Suppressor macrophage treated with lipopolysaccharide for 4 hours (primary cell): ENCODE measurements around the gene RAB28.

ENCODE experiments used
- DNase-seq: peaks from one replicate; pipeline ENCODE4 v3.0.0-alpha.2; 2020

The RAB28 gene

DNA sequence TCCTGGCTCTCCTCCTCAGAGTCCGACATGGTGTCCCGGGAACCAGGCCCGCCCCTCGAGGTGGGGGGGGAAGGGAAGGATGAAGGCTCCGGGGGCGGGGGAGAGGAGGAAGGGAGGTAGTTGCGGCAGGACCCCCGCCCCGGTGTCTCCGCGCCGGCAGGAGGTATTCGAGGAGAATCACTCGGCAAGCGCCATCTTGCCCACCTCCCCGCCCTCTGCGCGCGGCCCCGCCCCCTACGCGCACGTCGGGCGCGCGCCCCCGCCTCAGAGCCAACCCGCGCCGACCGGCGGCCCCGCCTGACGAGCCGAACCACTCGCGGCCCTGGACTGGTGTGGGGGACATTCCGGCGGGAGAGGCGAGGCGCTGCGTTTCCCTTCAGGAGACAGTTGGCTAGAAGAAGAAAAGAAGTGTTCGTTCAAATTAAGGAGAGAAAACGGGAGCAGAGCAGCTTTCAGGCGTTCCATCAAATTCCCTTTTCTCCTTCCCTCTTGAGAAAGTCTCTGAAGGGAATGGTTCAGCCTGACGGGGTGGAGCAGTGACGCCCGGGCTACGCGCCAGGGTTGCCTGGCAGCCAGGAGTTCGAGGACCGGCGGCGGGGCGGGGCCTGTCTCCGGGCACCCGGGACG, at the start of gene RAB28:
Gene RAB28, minus strand, starts transcription at position 219 of the 627 bp plus-strand sequence.
- DNase-seq: peak; percentile 97

DNA sequence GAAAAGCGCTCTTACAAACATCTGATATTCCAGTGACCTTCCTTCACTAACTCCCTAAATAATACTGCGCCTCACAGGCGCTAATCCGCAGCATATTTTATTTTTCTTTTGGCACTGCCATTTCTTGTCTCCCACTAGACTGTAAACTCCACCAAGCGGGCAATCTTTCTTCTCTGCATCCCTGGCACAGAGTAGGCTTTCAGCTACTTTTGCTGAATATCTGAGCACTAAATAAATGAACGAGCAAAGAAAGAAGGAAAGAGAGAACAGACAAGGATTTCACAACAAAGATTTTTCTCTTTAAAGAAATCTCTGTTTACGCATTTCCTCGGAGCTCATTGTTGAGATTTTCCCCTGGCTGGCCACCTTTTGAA, 47.5 kb upstream of the RAB28 start:
- no peak for DNase-seq

DNA sequence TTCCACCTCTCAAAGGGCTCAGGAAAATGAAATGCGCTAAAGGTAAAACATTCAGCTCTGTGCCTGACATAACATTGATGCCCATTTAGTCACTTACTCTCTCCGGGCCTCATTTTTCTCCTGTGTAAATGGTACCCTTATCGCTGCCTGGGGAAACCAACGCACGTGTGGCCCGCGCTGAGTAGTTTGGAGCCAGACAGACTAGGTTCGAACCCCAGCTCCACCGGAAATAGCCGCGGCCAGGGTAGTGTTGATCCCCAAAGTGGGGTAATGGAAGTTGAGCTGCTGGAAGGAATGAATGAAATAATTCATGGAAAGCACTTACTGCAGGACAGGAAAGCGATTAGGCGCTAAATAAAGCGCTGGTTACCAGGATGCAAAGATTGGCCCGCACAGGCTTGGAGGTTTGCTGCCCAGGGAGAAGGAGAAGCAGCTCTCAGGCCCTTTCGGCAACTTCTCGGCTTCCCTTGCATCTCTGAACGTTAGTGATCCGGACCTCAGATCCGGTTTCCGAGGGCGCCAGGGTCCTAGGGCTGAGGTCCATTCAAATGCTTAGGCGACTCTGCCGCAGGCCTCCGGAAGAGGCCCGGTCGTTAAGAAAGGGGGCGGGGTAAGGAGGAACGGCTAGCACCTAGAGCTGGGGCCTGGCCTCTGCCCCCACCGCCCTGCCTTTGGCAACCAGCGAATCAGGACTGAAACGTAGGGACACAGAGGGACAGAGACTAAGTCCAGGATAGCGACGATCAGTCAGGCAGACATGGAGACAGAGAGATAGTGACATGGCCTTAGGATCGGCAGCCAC, 46.9 kb upstream of the RAB28 start:
- DNase-seq: no peak

DNA sequence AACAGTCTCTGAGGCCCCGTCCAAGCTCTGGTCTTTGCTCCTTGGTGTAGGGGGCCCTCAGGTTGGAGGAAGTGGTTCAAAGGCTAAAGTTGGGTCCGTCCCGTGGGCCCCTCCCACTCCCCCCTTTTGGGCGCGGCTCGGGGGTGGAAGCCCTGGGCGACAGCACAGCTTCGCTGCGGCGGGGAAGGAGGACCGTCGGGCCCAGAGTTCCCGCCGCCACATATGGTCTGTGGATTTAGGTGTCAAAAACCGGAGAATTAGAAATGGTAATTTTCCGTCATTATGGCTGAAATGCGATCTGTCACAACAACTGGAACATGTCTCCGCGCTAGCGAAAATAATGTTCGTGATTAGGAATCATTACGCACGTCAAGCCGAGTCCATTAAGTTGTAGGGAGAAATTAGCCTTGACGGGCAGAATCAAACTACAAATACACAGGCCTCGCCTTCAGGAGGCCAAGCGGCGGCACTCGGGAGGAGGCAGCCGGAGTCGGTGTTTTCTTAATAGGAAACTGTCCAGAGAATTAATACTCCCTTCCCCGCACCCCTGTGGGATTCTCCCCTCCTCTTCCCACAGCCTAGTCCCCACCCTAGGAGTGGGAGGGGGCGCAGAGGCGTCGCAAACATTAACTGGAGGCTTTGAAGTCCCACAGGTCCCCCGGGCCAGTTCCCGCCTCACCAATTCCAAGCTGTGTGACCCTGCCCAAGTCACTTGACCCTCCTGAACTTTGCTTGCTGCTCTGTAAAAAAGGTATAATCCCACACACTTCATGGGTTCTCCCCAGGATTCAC, 45.2 kb upstream of the RAB28 start:
- no peak for DNase-seq

DNA sequence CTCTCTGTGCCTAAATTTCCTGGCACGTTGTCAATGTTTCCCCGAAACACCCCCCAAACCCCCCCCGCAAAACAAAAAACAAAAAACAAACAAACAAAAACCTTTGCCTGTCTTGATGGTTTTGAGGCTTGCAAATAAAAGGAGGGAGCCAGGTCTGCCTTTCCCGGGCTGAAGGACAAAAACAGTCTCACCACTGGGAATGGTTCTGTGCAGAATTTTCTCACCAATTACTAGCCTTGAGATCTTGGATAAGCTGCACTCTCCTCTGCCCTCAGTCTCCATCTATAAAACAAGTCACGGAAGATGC, 44.6 kb upstream of the RAB28 start:
- DNase-seq: no peak

DNA sequence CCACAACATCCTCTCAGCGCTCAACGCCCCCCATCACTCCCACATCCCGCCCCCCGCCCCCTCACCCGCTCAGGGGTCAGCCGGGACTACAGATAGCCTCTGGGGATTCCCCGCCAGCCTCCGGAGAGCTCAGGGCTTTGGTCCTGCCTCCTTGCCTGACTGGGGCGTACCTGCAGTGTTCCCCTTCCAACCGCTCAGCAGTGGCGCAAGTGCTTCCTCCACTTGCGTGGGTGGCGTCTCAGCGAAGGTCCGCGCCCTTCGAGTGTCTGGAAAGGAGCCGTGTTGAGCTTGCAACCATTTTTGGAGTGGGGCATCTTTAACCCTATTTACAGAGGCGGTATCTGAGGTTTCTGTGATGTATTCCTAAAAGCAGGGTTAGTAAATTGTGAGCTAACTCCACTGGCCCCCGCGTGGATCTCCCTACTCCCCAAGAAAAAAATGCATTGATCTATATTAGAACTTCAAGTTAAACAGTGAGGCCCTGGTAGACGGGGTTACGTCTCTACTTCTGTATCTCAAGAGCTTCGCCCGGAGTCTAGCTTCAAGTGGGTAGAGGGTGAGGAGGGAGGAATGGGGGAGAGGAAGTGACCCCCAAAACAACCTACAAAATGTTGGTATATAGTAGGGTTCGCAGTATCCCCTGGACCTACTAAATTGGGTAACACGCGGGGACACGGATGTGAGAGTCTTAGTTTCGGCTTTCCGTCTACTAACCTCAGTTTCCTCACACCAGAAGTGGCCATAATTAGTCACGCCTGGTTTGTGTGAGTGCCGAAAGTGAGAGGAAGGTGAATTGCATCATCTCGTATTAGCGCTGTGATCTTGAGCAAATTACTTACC, 44.1 kb upstream of the RAB28 start:
- DNase-seq: peak; percentile 66

DNA sequence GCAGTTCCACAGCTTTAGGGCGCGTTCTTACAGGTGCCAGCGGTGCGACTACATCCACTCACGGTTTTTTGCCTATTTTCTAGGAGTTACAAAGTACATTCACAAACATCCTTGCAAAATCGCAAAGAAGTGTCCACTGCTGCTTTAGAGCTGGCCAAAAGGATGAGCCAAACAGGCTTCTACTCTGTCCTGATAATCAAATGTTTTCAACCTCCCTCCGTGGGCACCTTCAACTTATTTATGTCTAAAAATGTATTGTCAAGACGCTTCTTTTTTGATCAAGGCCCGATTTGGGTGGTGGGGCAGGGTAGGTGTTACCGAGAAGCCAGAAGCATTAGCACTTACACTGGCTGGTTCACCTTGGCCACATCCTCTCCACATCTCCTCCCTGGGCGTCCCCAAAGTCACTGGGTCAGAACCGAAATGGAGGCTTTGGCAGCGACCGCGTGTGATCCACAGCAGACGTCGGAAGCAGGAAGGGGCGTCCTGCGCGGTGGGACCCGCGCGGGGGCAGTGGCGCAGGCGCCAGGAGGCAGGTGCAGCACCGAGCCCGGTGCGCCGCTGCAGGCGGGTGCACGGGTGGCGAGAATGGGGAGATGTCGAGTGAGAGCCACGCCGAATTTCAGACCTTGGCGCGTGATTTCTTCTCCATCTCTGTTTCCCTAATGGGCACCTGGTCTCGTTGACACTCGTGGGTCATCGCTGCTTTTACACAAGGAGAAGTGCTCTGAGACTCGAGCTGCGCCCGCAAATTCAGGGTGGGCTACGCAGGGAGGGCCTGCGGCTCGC, 43.2 kb upstream of the RAB28 start:
- DNase-seq: no peak

DNA sequence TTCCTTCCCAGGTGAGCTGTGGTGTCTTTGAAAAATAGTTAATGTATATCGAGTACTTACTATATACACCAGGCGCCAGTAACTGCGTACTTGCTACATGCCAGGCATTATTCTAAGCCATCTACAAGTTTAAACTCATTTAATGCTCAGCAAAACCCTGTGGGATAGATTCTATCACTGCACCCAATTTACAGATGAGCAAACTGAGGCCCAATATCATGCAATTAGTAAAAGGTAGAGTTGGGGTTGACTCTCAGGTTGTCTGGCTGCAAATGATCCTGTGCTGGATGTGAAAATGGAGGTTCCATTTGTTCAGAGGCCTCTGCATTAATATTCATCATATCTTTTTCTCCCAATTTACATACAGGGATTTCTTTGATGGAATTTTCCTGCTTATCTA, 42.5 kb upstream of the RAB28 start:
- DNase-seq: no peak

DNA sequence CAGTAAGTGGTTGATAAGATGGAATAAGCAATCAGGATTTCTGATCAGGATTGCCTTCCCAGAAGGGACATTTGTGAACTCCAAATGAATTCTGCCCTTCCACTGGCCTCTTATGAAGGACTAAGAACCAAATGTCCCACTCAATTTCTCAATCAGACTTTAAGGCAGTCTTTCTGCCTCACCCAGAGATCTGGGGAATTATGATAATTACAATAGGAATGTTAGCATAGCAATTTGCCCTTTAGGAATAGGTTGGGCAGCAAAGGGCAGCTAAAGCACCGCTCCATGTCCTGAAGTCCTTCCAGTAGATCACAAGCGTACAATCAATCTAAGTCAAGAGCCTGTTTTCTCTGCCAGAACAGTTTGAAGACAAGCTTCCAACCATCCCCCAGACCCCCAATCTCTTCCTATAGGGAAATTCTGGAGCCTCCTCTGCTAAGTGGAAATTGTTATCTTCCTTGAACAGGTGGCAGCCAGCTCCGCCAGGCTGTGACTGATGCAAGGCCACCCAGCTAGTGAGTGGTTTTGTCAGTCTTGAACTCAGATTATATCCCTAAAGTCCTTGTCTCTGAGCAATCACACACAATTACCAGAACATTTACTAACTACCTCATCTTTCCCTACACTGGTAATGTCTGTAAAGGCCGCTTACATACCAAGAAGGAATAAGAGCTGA, 41.6 kb upstream of the RAB28 start:
- no peak for DNase-seq

DNA sequence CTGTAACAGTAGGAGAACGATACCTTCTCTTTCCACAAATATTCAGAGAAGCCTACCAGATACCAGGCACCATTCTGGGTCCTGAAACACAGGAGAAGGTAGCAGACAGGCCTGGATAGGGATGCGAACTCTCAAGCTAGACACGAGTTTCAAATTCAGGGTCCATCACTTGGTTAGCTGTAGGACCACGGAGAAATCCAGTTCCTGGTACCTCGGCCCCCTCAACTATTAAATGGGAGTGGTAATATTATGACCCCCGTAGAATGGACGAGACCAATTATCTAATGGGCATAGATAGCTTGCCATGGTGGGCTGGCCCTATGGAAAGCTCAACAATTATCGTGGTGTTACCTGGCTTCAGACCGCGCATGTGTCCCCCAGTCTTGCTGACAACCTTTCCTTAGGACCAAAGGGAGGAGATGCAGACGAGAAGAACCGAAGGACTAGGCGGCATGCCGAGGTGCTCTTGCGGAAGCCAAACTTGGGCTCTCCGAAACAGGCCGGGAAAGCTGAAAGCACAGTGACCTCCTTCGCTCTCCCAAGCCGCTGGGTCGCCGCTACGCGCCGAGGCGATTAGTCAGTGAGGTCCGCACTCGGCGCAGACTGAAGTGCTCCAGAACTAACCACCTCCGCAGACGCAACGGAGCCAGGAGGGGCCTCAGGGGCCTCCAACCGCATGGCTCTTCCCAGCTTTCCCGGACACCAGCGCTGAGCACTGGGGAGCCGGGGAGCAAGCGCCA, 40.5 kb upstream of the RAB28 start:
- DNase-seq: no peak

DNA sequence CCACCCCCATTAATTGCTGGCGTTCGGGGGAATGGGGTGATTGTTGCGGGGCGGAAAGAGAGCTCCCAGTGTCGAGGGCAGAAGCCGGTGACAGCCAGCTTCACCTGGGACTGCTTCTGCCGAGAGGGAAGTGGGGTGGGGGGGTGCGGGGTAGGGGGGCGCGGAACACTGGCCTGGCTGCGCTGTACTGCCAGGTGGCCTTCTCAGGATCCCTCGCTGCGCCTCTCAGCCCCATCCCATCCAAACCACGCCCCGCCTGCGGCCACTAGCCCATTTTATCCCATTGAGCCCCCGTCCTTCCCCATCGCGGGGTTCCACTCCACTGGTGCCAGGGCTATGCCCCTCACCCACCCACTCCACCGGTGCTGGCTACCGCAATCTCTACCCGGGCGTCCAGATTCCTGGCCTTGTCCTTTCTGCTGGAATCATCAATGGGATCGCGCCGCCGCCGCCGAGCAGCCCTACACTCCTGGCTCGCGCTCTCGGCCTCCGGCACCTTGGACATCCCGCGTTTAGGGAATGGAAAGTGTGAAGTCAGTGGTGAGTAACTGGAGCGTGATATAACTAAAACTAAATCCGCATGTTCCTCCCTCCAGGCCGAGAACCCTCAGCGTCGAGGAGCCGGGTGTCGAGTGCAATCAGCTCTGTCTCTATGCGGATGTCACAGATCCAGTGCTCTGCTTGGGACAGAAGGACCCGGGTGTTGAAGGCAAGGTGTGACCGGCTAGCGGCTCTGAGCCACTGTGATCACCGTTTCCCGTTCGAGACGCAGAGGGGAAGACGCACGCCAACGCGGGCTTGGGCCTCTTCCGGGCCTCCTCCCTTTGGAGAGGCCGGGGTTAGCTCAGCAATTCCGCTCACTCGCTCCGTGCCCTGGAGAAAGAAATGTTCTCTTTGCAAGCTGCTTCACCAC, 39.7 kb upstream of the RAB28 start:
- no peak for DNase-seq

DNA sequence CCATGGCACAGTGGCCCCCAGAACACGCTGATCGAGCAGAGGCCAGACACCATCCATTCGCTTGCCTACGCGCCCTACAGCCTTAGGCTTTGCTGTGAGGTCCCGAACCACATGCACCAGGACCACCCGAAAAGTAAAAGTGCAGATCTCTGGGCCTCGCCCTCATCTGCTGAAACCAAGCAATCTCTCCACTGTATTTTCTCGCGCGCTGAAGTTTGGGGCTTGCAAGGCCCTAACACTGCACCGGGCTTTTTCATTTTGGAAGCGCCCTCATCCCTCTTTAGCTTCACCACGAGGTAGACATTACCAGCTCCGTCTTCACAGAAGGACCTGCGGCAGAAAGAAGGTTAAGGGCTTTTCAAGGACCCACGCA, 39.0 kb upstream of the RAB28 start:
- DNase-seq: no peak

DNA sequence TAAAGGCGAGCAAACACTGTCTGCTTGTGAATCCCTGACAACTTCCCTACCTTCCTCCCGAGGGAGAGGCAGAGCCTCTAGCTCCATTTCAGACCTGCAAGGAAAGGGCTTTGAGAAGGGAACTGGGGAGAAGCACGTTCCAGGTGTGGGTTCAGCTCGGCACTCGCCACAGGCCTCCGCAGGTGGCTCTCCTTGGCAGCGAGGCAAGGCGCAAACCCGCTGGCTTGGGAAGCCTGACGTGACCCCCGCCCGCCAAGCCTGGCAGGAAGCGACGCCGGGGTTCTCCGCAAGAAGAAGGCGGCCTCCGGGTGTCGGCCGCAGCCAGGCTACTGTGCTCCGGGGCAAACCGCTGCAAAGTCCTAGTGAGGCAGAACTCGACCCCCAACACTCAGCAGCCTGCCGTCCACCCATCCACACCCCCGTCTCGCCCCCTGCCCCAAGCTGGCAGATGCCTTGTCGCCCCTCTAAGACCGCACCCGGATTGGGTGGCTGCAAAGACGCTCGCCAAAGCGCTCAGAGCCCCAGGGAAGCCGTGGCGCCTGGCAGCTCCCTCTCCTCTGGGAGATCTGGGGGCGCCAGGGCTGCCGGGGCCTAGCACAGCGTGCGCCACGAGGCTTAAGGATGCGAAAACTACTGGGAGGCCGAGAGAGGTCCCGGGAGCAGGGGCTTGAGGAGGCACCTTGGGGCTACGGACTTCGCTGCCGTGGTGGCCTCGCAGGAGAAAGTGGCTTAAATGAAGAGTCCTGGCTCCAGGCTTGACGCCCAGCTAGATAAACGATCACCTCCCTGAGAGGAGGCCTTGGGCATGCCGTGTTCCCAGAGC, 38.4 kb upstream of the RAB28 start:
- no peak for DNase-seq

DNA sequence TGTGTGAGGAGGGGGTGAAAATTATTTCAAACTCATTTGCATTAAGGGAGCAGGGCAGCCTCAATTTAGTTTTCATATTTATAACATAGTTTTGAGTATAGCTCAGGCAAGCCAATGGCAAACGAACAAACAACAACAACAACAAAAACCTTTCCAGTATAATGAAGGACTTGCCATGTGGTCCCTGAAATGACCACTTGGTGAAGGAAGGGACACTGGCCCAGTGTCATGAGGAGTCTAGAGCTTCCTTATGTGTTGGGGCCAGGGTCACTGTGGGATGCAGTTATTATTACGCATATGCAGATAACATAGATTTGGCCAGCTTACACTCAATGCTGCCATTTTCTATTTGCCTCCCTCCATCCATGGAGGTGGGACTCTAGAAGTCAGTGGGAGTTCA, 36.9 kb upstream of the RAB28 start:
- DNase-seq: no peak

DNA sequence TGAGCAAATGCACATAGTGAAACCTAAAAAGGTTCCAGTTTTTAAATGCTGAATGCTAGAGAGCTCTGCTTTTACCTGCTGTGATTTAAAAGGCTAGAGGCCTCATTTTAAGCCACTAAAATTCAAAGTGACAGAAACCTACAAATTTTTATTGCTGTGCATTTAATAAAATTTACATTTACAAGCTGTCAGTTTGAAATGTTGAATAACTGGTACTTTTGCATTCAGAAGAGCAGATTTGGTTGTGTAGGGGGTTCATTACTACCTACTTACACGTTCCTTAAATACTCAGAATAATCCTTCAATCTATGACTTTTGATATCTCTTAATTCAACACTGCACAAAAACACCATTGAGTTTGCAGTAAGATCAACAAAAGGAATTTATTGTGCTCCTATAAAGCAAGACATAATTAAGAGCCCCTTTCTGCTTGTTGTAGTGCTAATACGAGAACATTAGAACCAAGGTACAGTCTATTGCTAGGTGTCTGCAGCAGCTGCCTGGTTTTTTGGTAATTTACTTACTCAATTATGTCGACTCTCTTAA, 32.2 kb upstream of the RAB28 start:
- no peak for DNase-seq

DNA sequence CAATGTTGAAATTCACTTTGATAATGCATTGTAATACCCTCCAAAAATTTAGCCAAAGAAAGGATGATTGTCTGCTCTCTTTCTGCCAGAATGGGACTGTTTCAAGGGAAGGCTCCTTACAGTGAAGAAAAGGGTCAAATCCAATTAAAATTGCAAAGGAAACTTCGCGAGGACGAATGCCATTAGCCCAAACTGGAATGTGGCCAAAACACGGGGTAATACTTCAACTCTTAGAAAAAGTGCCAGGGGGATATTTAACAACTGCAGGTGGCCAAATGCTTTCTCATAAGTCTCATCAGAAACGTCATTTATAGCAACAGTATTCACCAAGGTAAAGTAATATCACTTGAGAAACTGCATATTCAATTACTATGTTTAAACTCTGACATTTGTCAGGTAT, 31.1 kb upstream of the RAB28 start:
- DNase-seq: no peak

DNA sequence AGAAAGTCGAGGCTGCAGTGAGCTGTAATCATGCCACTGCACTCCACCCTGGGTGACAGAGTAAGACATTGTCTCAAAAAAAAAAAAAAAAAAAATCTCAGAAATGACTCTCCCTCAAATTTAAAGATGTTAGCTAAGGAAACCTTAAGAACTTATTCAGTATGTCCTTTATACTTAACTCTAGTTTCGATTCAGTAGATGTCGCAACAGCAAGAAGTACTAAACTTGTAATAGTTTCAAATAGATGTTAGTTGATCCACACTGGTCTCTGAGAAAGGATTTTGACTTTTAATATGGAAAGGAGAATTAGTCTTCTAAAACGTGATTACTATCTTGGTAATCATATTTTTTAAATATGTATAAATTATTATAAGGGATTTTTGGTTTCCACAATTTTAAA, 30.6 kb upstream of the RAB28 start:
- DNase-seq: no peak

DNA sequence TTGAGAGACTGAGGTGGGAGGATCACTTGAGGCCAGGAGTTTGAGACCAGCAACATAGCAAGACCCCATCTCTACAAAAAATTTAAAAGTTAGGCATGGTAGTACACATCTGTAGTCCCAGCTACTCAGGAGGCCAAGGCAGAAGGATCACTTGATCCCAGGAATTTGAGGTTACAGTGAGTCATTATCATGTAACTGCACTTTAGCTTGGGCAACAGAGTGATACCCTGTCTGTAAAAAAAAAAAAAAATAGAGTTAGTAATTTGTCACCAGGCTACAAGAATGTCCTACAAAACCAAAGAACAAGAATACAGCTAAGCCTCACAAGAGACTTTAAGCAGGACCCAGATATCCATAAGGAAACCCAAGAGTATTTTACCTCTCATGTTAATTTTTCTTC, 27.0 kb upstream of the RAB28 start:
- DNase-seq: no peak

DNA sequence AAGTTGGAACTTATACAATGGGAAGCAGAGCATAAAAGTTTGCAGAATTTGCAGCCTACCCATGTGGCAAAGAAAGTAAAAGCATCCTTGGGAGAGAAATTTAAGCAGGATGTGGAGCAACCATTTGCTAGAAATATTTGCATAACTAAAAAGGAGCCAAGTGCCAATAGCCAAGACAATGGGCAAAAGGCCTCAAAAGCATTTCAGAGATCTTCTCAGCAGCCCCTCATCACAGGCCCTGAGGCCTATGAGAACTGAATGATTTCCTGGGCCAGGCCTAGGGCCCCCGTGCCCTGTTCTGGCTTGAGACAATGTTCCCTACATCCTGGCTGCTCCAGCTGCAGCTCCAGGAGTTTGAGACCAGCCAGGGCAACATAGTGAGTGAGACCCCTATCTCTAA, 25.3 kb upstream of the RAB28 start:
- DNase-seq: no peak
